Mononuclear cell (primary cell): Measurements from ENCODE around the gene ATP6V1B1. TPM values are rescaled to one million over a fixed set of nuclear protein-coding genes. Genes with fewer than 3 reads are reported as not detected.

Experiments
- H3K27me3 ChIP-seq: 2 replicates; pipeline ENCODE4 v1.6.0; 2011; ENCODE audit warnings: low read length, control low read depth; ENCODE audit not compliant: insufficient read depth
- H3K4me1 ChIP-seq: 2 replicates; pipeline ENCODE4 v1.5.1; 2011; ENCODE audit warnings: mild to moderate bottlenecking, low read length, control low read depth; ENCODE audit not compliant: insufficient read depth
- H3K4me3 ChIP-seq: 2 replicates; pipeline ENCODE4 v1.5.1; 2011; ENCODE audit warnings: mild to moderate bottlenecking, low read length, moderate library complexity
- H3K9me3 ChIP-seq: 2 replicates; pipeline ENCODE4 v1.5.1; 2011; ENCODE audit warnings: low read depth, mild to moderate bottlenecking, control low read depth, low read length
- total RNA-seq: library from RNA; depleted of rRNA; stranded (reverse); fragments of >200 nt; gene quantifications from one replicate; pipeline ENCODE4 v1.2.3, GENCODE V29; 2012

The ATP6V1B1 gene
- total RNA-seq, 1 donor: not detected

DNA sequence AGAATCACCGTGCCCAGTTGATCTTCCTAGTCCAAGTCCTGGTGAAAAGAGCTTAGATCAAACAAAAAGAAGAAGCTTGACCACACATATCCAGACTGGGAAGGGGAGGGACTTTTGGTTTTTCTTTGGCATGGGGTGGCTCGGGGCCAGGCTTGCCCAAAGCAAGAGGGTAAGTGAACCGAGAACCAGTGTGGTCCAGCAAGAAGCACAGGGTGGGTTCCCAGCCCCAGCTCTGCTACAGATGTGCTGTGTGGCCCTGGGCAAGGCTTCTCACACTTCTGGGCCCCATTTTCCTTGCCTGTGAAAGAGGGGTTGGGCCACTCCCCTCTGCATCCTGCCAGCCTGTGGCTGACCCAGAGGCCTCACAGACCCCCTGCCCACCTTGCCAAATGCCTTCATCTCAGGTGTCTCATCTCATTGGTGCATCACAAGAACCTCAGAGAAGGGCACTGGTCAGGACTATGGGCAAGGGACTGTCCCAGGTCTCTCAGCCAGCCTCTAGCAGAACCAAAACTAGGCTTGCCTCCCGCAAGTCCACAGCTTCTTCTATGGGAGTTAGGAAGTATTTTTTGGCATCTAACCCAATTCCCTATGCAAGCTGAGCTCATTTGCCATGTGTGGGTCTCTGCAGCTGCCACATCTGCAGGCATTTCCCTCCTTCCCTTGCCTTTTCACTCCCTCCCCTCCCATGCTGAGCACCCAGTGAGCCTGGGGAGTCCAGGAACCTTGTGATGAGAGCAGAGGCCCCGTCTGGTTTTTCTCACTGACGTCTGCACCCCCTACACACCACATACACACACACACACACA lies 6.9 kb downstream of the ATP6V1B1 start:
- peaks cover 3% of the 10 kb centered on the region for H3K4me1 ChIP-seq
- H3K4me3 ChIP-seq: no peak overlapping the region
- H3K27me3 ChIP-seq: peaks cover 6% of the 10 kb centered on the region
- H3K9me3 ChIP-seq: no peaks in the 10 kb centered on the region

- Histone ChIP-seq H3K9me3 (no peaks in the 10 kb centered on the region), H3K4me1 (peaks cover 9% of the 10 kb centered on the region), H3K27me3 (peaks cover 12% of the 10 kb centered on the region), H3K4me3 (no peak overlapping the region)
These were observed 7.6 kb downstream of the ATP6V1B1 start for GRCh38 chr2:70943205-70943871.

GRCh38 chr2:70944111-70944690 lies 8.5 kb downstream of the ATP6V1B1 start:
- Histone ChIP-seq H3K4me3 (no peak overlapping the region), H3K9me3 (no peaks in the 10 kb centered on the region), H3K4me1 (peaks cover 13% of the 10 kb centered on the region), H3K27me3 (peaks cover 16% of the 10 kb centered on the region)

- no peaks in the 10 kb centered on the region for H3K9me3 ChIP-seq
- peaks cover 13% of the 10 kb centered on the region for H3K4me1 ChIP-seq
- no peak overlapping the region for H3K4me3 ChIP-seq
- peaks cover 22% of the 10 kb centered on the region for H3K27me3 ChIP-seq
These were observed 11.2 kb downstream of the ATP6V1B1 start for GRCh38 chr2:70946832-70947442.

GRCh38 chr2:70947556-70948184 lies 12.0 kb downstream of the ATP6V1B1 start:
- Histone ChIP-seq H3K9me3 (no peaks in the 10 kb centered on the region), H3K4me1 (peaks cover 13% of the 10 kb centered on the region), H3K4me3 (no peak overlapping the region), H3K27me3 (peaks cover 22% of the 10 kb centered on the region)

GRCh38 chr2:70948337-70949003 lies 12.8 kb downstream of the ATP6V1B1 start:
- Histone ChIP-seq H3K9me3 (no peaks in the 10 kb centered on the region), H3K4me3 (no peak overlapping the region), H3K4me1 (peaks cover 13% of the 10 kb centered on the region), H3K27me3 (peaks cover 27% of the 10 kb centered on the region)

- Histone ChIP-seq H3K4me1 (peaks cover 13% of the 10 kb centered on the region), H3K4me3 (no peak overlapping the region), H3K27me3 (peaks cover 32% of the 10 kb centered on the region), H3K9me3 (no peaks in the 10 kb centered on the region)
These were observed 13.4 kb downstream of the ATP6V1B1 start for GRCh38 chr2:70949086-70949485.

DNA sequence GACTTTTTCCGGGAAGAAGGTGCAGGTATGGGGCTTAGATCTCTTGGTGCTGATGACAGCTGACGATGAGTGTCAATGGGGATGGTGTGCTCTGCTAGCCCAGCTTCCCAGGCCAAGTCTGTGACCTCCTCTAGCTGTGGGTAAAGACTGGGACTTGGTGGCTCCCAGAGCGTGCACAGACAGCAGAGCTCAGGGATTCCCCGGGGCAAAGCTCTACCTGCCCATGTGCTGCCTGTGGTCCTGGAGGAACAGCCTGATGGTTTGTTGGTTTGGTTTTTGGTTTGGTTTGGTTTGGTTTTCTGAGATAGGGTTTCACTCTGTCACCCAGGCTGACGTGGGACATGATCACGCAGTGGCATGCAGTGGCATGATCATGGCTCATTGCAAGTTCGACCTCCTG lies 19.2 kb downstream of the ATP6V1B1 start:
- Histone ChIP-seq H3K4me3 (no peak overlapping the region), H3K9me3 (no peaks in the 10 kb centered on the region), H3K4me1 (no peaks in the 10 kb centered on the region), H3K27me3 (peaks cover 24% of the 10 kb centered on the region)

GRCh38 chr2:70956141-70956540 lies 20.4 kb downstream of the ATP6V1B1 start:
- Histone ChIP-seq H3K27me3 (peaks cover 24% of the 10 kb centered on the region), H3K4me1 (no peaks in the 10 kb centered on the region), H3K9me3 (no peaks in the 10 kb centered on the region), H3K4me3 (no peak overlapping the region)

GRCh38 chr2:70957798-70958197 lies 22.1 kb downstream of the ATP6V1B1 start:
- H3K4me3 ChIP-seq: no peak overlapping the region
- no peaks in the 10 kb centered on the region for H3K4me1 ChIP-seq
- no peaks in the 10 kb centered on the region for H3K9me3 ChIP-seq
- H3K27me3 ChIP-seq: peaks cover 23% of the 10 kb centered on the region

DNA sequence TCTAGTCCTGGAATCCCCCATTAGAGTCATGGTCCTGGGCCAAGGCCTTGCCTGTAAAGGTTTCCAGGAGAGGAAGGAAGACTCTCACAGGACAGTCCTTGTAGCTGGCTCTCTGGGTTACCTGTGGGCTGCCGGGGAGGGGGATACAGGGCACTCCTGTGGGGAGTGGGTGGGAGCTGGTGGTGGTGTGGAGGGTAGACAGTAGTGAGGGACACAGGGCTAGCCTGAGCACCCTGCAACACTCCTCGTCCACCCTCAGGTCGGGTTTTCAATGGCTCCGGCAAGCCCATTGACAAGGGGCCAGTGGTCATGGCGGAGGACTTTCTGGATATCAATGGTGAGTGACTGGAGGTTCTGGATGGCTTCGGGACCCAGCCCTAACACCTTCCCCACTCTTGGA lies 23.1 kb downstream of the ATP6V1B1 start:
- Histone ChIP-seq H3K27me3 (peaks cover 23% of the 10 kb centered on the region), H3K4me3 (no peak overlapping the region), H3K4me1 (no peaks in the 10 kb centered on the region), H3K9me3 (no peaks in the 10 kb centered on the region)

DNA sequence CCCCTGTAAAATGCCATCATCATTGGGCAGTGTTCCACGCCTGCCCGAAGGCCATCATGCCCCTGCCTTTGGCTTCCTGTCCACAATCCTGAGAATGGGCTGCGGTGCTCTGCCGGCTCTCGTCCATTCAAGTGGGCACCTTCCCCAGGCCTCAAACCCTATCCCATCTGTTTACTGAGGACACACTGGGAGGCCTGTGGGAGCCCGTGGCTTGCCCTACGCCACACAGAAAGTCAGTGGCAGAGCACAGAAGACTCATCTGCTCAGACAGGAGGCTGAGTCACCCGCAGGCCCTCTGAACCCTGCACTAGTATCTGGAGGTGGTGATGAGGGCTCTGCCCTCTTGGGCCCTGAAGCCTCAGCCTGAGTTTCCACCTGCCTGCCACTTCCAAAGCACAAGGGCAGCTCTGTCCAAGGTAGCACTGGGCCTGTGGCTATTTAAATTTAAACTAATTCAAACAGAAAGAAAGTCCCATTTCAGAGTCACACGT lies 23.6 kb downstream of the ATP6V1B1 start:
- Histone ChIP-seq H3K4me1 (no peaks in the 10 kb centered on the region), H3K9me3 (no peaks in the 10 kb centered on the region), H3K4me3 (no peak overlapping the region), H3K27me3 (peaks cover 22% of the 10 kb centered on the region)

DNA sequence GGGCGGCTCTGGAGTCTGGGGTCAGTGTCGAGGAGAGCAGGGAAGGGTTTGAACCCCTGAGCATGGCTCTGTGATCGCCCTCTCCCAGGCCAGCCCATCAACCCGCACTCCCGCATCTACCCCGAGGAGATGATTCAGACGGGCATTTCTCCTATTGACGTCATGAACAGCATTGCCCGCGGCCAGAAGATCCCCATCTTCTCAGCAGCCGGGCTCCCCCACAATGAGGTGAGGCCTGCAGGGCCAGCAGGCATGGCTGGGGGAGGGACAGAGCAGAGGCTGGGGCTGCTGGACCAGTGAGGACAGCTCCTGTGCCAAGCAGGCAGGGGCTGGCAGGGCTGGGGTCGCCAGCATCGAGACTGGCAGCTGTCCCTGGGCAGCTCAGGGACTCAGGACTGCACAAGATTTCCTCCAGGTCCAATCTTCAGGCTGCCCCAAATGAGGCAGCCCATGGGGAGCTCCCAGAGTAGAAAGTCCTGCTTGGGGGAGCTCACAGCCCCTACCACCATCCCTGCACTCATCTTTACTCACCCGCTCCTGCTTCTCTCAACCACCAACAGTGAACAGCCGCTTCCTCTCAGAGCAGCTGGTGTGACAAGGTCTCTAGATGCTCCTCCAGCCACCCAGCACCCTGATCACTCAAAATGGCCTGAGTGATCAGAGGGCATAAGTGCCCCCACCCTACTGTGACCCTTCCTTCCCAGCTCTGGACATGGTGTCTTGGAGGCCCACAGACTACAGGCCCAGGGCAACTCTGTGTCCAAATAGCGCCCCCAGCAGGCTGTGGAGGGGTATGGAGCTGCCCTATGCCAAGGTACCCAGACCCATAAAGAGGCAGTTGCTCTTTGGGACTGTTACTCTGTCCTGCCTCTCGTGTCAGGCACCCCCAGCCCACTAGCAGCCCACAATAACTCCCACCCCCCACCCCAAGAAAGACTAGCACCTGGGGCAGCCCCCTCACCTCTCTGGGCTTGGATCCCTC lies 24.4 kb downstream of the ATP6V1B1 start:
- H3K27me3 ChIP-seq: peaks cover 19% of the 10 kb centered on the region
- no peak overlapping the region for H3K4me3 ChIP-seq
- no peaks in the 10 kb centered on the region for H3K9me3 ChIP-seq
- peaks cover 6% of the 10 kb centered on the region for H3K4me1 ChIP-seq
